D721Med (cell line): Measurements from ENCODE around the gene CCR9.

Source experiments
- DNase-seq: peaks from one replicate; pipeline ENCODE4 v3.0.0; 2011; ENCODE audit warnings: low spot score; ENCODE audit not compliant: insufficient read length
- FAIRE-seq: peaks from 2 replicates; lab custom pipeline; 2011; peaks lifted over from hg19 to GRCh38; lab: Jason Lieb, UNC
- CTCF ChIP-seq: IDR thresholded peaks from 2 replicates; pipeline ENCODE4 v1.5.1; 2012; ENCODE audit warnings: mild to moderate bottlenecking, control low read depth; ENCODE audit not compliant: insufficient read depth; ENCODE audit errors: missing control alignments

Gene CCR9

GRCh38 chr3:45950686-45951600 lies 64.6 kb downstream of the CCR9 start:
- no peak for FAIRE-seq

GRCh38 chr3:45951946-45952345 lies 65.6 kb downstream of the CCR9 start:
- TF ChIP-seq CTCF, result no peak
- DNase-seq, result no peak
- FAIRE-seq, result no peak

More at GRCh38 chr3:45950686-45951600, 64.6 kb downstream of the CCR9 start:
- DNase-seq, result no peak
- TF ChIP-seq CTCF, result no peak

GRCh38 chr3:45952456-45952855 lies 66.1 kb downstream of the CCR9 start:
- no peak for TF ChIP-seq CTCF
- DNase-seq (no peak), FAIRE-seq (no peak)
